SJSA1 (cell line): ENCODE results near the gene SERPINC1. TPM values are rescaled to one million over a fixed set of nuclear protein-coding genes. Genes with fewer than 3 reads are reported as not detected.
"Not testable (repeated sequence)": the region's sequence is repeated elsewhere in the genome, so short reads cannot be mapped to it uniquely, and the experiment has no call there.

Source experiments
- DNase-seq, 2 experiments: peaks; one replicate each; pipeline ENCODE4 v3.0.0-alpha.2; 2015 to 2020; ENCODE audit warnings: low spot score in 2 of 2, low read depth in 1 of 2
- H3K27ac ChIP-seq: fragments of 250-450 bp; sonication (Bioruptor Pico); 2 replicates; pipeline ENCODE4 v1.5.1; 2020; ENCODE audit warnings: mild to moderate bottlenecking, moderate library complexity
- H3K27me3 ChIP-seq: fragments of 250-450 bp; sonication (Bioruptor Pico); replicated peaks from 2 replicates; pipeline ENCODE4 v1.5.1; 2020; ENCODE audit warnings: mild to moderate bottlenecking, moderate library complexity
- H3K36me3 ChIP-seq: fragments of 250-450 bp; sonication (Bioruptor Pico); 2 replicates; pipeline ENCODE4 v1.5.1; 2020; ENCODE audit warnings: mild to moderate bottlenecking
- H3K4me1 ChIP-seq: fragments of 250-450 bp; sonication (Bioruptor Pico); replicated peaks from 2 replicates; pipeline ENCODE4 v1.6.1; 2021; ENCODE audit warnings: mild to moderate bottlenecking
- H3K4me3 ChIP-seq: fragments of 250-450 bp; sonication (Bioruptor Pico); 2 replicates; pipeline ENCODE4 v1.5.1; 2020; ENCODE audit warnings: mild to moderate bottlenecking
- H3K9me3 ChIP-seq: fragments of 250-450 bp; sonication (Bioruptor Pico); replicated peaks from 2 replicates; pipeline ENCODE4 v1.5.1; 2020; ENCODE audit warnings: mild to moderate bottlenecking
- total RNA-seq: library from RNA; depleted of rRNA; stranded (reverse); fragments of >200 nt; shearing (Covaris generic); gene quantifications from 2 replicates; pipeline ENCODE4 v1.2.3, GENCODE V29; 2014; rRNA removed

SERPINC1 gene
- total RNA-seq, 1 experiment from 2014 or later: 0.34 TPM

DNA sequence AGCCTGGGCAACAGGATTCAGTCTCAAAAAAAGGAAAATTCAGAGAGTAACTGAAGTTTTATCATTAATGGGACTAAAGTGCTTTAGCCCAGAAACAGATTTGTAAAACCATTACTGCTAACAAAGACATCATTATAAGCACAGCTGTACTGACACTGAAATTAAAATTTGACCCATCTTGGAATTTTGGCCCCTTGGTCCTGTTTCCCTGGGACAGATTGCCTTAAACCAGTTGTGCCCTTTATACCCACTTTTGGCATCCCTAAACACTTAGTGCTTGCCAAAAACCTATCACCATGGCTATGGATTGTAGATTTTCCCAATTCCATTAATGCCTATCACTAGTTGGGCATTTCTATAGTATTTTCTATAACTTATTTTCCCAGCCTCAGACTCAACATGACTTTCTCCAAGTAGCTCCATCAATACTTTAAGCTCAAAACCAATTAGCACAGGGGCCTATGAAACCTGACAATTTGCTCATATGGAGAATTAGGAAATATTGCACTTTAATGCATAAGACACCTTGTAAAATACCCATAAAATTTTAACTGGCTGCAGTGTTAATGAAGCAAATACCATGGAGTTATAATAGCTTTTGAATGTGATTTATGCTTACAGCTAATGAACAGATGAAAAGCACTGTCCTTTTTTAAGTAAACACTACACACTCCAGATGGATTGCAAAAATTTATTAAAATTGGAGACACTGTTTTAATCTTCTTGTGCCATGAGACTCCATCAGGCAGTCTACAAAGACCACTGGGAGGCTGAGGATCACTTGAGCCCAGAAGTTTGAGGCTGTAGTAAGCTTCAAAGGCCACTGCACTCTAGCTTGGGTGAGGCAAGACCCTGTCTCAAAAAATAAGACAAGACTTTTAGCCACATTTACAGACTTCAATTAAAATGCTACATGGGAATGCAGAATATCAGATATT is 53.6 kb downstream of the SERPINC1 start:
- Histone ChIP-seq H3K4me3 (no peak overlapping the region), H3K4me1 (peaks cover 16% of the 10 kb centered on the region), H3K9me3 (no peaks in the 10 kb centered on the region), H3K36me3 (peaks cover 85% of the 10 kb centered on the region), H3K27ac (no peak overlapping the region), H3K27me3 (no peaks in the 10 kb centered on the region)
- DNase-seq: no peak

GRCh38 chr1:173862769-173863223 is 54.3 kb downstream of the SERPINC1 start:
- Histone ChIP-seq H3K27me3 (no peaks in the 10 kb centered on the region), H3K4me1 (peaks cover 16% of the 10 kb centered on the region), H3K36me3 (peaks cover 91% of the 10 kb centered on the region), H3K27ac (no peak overlapping the region), H3K9me3 (no peaks in the 10 kb centered on the region), H3K4me3 (no peak overlapping the region)
- peak in 1 of 2 experiments; percentile 5 for DNase-seq

GRCh38 chr1:173862146-173862768 is 54.9 kb downstream of the SERPINC1 start:
- H3K36me3 ChIP-seq: peaks cover 92% of the 10 kb centered on the region
- not testable (repeated sequence) for H3K27ac ChIP-seq, H3K27me3 ChIP-seq, H3K4me3 ChIP-seq, H3K9me3 ChIP-seq
- DNase-seq: peak in 1 of 2 experiments; percentile 15
- H3K4me1 ChIP-seq: peaks cover 16% of the 10 kb centered on the region

DNA sequence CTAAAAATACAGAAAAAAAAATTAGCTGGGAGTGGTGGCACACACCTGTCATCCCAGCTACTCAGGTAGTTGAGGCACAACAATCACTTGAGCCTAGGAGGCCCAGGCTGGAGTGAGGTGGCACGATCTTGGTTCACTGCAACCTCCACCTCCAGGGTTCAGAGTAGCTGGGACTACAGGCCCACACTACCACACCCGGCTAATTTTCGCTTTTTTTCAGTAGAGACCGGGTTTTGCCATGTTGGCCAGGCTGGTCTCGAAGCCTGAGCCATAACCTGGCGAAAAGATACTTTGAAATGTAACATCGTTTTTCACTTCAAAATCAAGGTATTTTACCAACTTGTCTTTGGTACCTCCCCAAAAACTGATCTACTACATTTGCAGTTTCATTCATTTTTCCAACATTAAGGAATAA is 55.4 kb downstream of the SERPINC1 start:
- Histone ChIP-seq H3K9me3 (no peaks in the 10 kb centered on the region), H3K27me3 (no peaks in the 10 kb centered on the region), H3K4me1 (peaks cover 20% of the 10 kb centered on the region), H3K27ac (no peak overlapping the region), H3K36me3 (peaks cover 92% of the 10 kb centered on the region), H3K4me3 (no peak overlapping the region)
- DNase-seq: peak in 1 of 2 experiments; percentile 24

- DNase-seq: no peak
- no peak overlapping the region for H3K27ac ChIP-seq
- H3K4me3 ChIP-seq: no peak overlapping the region
- H3K4me1 ChIP-seq: peaks cover 12% of the 10 kb centered on the region
- no peaks in the 10 kb centered on the region for H3K27me3 ChIP-seq
- H3K36me3 ChIP-seq: peaks cover 91% of the 10 kb centered on the region
- H3K9me3 ChIP-seq: no peaks in the 10 kb centered on the region
Measured at GRCh38 chr1:173860065-173860464, 57.1 kb downstream of the SERPINC1 start.

GRCh38 chr1:173859547-173859946 is 57.6 kb downstream of the SERPINC1 start:
- H3K27ac ChIP-seq, H3K4me3 ChIP-seq, DNase-seq, H3K9me3 ChIP-seq, H3K27me3 ChIP-seq: not testable (repeated sequence)
- Histone ChIP-seq H3K36me3 (peaks cover 91% of the 10 kb centered on the region), H3K4me1 (peaks cover 12% of the 10 kb centered on the region)

DNA sequence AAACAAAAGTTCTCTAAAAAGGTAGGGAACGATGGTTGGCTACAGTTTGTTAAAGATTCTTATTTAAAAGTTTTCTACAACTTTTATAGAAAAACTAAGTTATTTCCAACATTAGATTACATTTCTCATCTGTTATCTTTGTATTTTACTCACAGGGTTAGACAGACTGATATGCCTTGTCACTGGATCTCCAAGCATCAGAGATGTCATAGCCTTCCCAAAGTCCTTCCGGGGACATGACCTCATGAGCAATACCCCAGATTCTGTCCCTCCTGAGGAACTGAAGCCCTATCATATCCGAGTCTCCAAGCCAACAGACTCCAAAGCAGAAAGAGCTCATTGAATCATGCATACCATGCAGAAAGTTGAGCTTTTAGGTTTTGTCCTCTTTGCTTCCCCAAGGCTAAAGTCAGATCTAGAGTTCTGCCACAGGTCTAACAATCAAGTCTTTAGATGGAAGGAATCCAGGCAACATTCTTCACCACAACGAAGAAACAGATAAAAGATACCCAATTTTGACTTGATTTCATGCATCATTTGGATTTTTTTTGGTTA is 59.7 kb downstream of the SERPINC1 start:
- H3K27ac ChIP-seq: no peak overlapping the region; the same call in 1 of the 2 replicates
- DNase-seq: no peak
- peaks cover 26% of the 10 kb centered on the region for H3K4me1 ChIP-seq
- peaks cover 87% of the 10 kb centered on the region for H3K36me3 ChIP-seq
- H3K4me3 ChIP-seq: no peak overlapping the region
- no peaks in the 10 kb centered on the region for H3K9me3 ChIP-seq
- H3K27me3 ChIP-seq: no peaks in the 10 kb centered on the region

DNA sequence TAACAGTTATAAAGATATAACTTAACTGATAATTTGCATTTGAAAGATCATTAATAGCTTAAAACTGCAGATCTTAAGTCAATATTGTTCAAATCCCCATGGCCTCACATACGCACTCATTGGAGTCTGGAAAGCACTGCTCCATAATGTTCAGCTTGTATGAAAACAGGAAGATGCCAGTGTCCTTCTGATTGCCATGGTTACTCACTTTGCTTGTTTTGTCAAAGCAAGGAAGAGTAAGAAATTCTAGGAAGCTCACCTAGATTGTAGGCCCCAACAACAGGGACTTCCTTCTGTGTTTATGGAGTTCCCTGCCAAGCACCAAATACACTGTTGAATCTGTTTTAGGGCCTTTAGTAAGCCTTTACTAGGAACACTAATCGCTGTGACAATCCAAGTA is 60.2 kb downstream of the SERPINC1 start:
- peaks cover 32% of the 10 kb centered on the region for H3K4me1 ChIP-seq
- no peaks in the 10 kb centered on the region for H3K27me3 ChIP-seq
- peaks cover 85% of the 10 kb centered on the region for H3K36me3 ChIP-seq
- no peak overlapping the region; the same call in 1 of the 2 replicates for H3K27ac ChIP-seq
- DNase-seq: peak in 1 of 2 experiments; percentile 13
- H3K4me3 ChIP-seq: no peak overlapping the region
- H3K9me3 ChIP-seq: no peaks in the 10 kb centered on the region

GRCh38 chr1:173856014-173856413 is 61.1 kb downstream of the SERPINC1 start:
- no peaks in the 10 kb centered on the region for H3K27me3 ChIP-seq
- no peak overlapping the region for H3K4me3 ChIP-seq
- H3K4me1 ChIP-seq: peaks cover 33% of the 10 kb centered on the region
- H3K9me3 ChIP-seq: no peaks in the 10 kb centered on the region
- DNase-seq: no peak
- H3K27ac ChIP-seq: peak overlapping the region; percentile 13; the same call in 1 of the 2 replicates
- H3K36me3 ChIP-seq: peaks cover 86% of the 10 kb centered on the region

Other genes starting within 250 kb of the SERPINC1 start
- gene ANKRD45, start 247.5 kb downstream of the SERPINC1 start, total RNA-seq: not detected in 2 replicates
- gene KLHL20, start 202.3 kb downstream of the SERPINC1 start, total RNA-seq: 26.3 and 29.9 TPM in 2 replicates
- 24.5 and 32.4 TPM in 2 replicates for gene DARS2, start 92.7 kb downstream of the SERPINC1 start, total RNA-seq
- gene CENPL, start 92.4 kb downstream of the SERPINC1 start, total RNA-seq: 37.8 and 56.2 TPM in 2 replicates
- 277 and 312 TPM in 2 replicates for gene GAS5, start 49.3 kb downstream of the SERPINC1 start, total RNA-seq
- gene ZBTB37, start 48.9 kb downstream of the SERPINC1 start, total RNA-seq: 3.0 and 4.8 TPM in 2 replicates
- gene RC3H1, start 105.0 kb upstream of the SERPINC1 start, total RNA-seq: 15.0 and 79.1 TPM in 2 replicates
- gene RABGAP1L, start 242.2 kb upstream of the SERPINC1 start, total RNA-seq: 19.6 and 24.6 TPM in 2 replicates